WTC11 (cell line): ENCODE measurements around the gene EXOC6.

Experiments
- CREB1 ChIP-seq: sonication (generic); formaldehyde crosslinking; IDR thresholded peaks from 2 replicates; pipeline ENCODE4 v1.8.0; 2023; ENCODE audit warnings: mild to moderate bottlenecking, missing genetic modification reagents
- ESRRA ChIP-seq: sonication (generic); formaldehyde crosslinking; IDR thresholded peaks from 2 replicates; pipeline ENCODE4 v1.8.1; 2022; ENCODE audit warnings: mild to moderate bottlenecking, missing genetic modification reagents, borderline replicate concordance
- ETV6 ChIP-seq: sonication (generic); formaldehyde crosslinking; IDR thresholded peaks from 2 replicates; pipeline ENCODE4 v1.8.1; 2022; ENCODE audit warnings: mild to moderate bottlenecking, missing genetic modification reagents
- HMGA2 ChIP-seq: fragments of 250-450 bp; sonication (Bioruptor Pico); IDR thresholded peaks from 2 replicates; pipeline ENCODE4 v1.4.0; 2021; ENCODE audit warnings: mild to moderate bottlenecking, moderate library complexity
- JUN ChIP-seq: sonication (generic); formaldehyde crosslinking; IDR thresholded peaks from 2 replicates; pipeline ENCODE4 v1.8.0; 2023; ENCODE audit warnings: mild to moderate bottlenecking, missing genetic modification reagents
- SP1 ChIP-seq: sonication (generic); formaldehyde crosslinking; conservative IDR thresholded peaks from 2 replicates; pipeline ENCODE4 v1.8.1; 2022; ENCODE audit warnings: missing genetic modification reagents
- TF ChIP-seq, protein P1 (sequence below): fragments of 200-600 bp; IDR thresholded peaks from 2 replicates; pipeline ENCODE4 v1.8.0; 2022; ENCODE audit warnings: antibody characterized with exemption
- TF ChIP-seq, protein P2 (sequence below): sonication (generic); formaldehyde crosslinking; IDR thresholded peaks from 2 replicates; pipeline ENCODE4 v1.8.0; 2022; ENCODE audit warnings: mild to moderate bottlenecking, missing genetic modification reagents
- TF ChIP-seq, protein P3 (sequence below): sonication (generic); formaldehyde crosslinking; IDR thresholded peaks from 2 replicates; pipeline ENCODE4 v1.8.1; 2023; ENCODE audit warnings: mild to moderate bottlenecking, moderate library complexity, missing genetic modification reagents
- TF ChIP-seq, protein P4 (sequence below): sonication (generic); formaldehyde crosslinking; conservative IDR thresholded peaks from 2 replicates; pipeline ENCODE4 v1.8.1; 2022; ENCODE audit warnings: mild to moderate bottlenecking, missing genetic modification reagents

DNA sequence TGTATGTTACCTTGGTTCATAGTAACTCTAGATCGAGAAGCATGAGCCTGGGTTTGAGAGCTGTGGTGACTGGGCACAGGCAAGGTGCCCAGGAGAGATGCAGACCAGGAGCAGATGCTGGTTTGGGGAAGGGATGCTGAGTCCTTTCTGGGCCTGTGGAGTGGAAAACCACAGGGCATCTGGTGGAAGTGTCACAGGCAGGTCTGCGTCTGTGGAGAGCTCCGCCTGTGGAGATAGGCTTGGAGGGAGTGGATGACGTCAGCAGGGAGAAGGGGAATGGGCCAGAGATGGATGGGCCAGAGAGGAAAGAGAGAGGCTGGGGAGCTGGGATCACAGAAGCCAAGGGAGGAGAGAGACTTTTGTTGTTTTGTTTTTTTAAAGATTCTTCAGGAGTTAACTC lies 240.1 kb downstream of the EXOC6 start:
- TF ChIP-seq, protein P1, sequence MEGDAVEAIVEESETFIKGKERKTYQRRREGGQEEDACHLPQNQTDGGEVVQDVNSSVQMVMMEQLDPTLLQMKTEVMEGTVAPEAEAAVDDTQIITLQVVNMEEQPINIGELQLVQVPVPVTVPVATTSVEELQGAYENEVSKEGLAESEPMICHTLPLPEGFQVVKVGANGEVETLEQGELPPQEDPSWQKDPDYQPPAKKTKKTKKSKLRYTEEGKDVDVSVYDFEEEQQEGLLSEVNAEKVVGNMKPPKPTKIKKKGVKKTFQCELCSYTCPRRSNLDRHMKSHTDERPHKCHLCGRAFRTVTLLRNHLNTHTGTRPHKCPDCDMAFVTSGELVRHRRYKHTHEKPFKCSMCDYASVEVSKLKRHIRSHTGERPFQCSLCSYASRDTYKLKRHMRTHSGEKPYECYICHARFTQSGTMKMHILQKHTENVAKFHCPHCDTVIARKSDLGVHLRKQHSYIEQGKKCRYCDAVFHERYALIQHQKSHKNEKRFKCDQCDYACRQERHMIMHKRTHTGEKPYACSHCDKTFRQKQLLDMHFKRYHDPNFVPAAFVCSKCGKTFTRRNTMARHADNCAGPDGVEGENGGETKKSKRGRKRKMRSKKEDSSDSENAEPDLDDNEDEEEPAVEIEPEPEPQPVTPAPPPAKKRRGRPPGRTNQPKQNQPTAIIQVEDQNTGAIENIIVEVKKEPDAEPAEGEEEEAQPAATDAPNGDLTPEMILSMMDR = no peak
- TF ChIP-seq, protein P2, sequence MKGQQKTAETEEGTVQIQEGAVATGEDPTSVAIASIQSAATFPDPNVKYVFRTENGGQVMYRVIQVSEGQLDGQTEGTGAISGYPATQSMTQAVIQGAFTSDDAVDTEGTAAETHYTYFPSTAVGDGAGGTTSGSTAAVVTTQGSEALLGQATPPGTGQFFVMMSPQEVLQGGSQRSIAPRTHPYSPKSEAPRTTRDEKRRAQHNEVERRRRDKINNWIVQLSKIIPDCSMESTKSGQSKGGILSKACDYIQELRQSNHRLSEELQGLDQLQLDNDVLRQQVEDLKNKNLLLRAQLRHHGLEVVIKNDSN = no peak
- no peak for TF ChIP-seq JUN (CRISPR knock-in tag)
- TF ChIP-seq HMGA2 (CRISPR knock-in tag) = no peak
- TF ChIP-seq CREB1 = no peak
- no peak for TF ChIP-seq ESRRA (CRISPR knock-in tag)
- TF ChIP-seq SP1 (CRISPR knock-in tag) = no peak
- TF ChIP-seq, protein P3, sequence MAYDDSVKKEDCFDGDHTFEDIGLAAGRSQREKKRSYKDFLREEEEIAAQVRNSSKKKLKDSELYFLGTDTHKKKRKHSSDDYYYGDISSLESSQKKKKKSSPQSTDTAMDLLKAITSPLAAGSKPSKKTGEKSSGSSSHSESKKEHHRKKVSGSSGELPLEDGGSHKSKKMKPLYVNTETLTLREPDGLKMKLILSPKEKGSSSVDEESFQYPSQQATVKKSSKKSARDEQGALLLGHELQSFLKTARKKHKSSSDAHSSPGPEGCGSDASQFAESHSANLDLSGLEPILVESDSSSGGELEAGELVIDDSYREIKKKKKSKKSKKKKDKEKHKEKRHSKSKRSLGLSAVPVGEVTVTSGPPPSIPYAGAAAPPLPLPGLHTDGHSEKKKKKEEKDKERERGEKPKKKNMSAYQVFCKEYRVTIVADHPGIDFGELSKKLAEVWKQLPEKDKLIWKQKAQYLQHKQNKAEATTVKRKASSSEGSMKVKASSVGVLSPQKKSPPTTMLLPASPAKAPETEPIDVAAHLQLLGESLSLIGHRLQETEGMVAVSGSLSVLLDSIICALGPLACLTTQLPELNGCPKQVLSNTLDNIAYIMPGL (CRISPR knock-in tag) = no peak
- TF ChIP-seq, protein P4, sequence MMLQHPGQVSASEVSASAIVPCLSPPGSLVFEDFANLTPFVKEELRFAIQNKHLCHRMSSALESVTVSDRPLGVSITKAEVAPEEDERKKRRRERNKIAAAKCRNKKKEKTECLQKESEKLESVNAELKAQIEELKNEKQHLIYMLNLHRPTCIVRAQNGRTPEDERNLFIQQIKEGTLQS (CRISPR knock-in tag) = no peak
- TF ChIP-seq ETV6 (CRISPR knock-in tag) = no peak
